GM23248 (cell line): ENCODE measurements around the gene AKAP3. TPM values are rescaled to one million over a fixed set of nuclear protein-coding genes. Genes with fewer than 3 reads are reported as not detected.

Source experiments
- DNase-seq: peaks from one replicate; pipeline ENCODE4 v3.0.0-alpha.2; 2015
- H2AFZ ChIP-seq: fragments of 200-600 bp; sonication (generic); 2 replicates; pipeline ENCODE4 v1.6.1; 2016; ENCODE audit warnings: antibody characterized with exemption
- H3F3A ChIP-seq: fragments of 200-600 bp; sonication (generic); 2 replicates; pipeline ENCODE4 v1.6.1; 2016; ENCODE audit warnings: mild to moderate bottlenecking, antibody characterized with exemption, mixed run types; ENCODE audit not compliant: insufficient read depth
- H3K27ac ChIP-seq: fragments of 200-600 bp; sonication (generic); 2 replicates; pipeline ENCODE4 v1.5.1; 2016; ENCODE audit warnings: mild to moderate bottlenecking
- H3K27me3 ChIP-seq: fragments of 200-600 bp; sonication (generic); replicated peaks from 2 replicates; pipeline ENCODE4 v1.6.1; 2016; ENCODE audit warnings: mild to moderate bottlenecking; ENCODE audit not compliant: insufficient read depth
- H3K36me3 ChIP-seq: fragments of 200-600 bp; sonication (generic); 2 replicates; pipeline ENCODE4 v1.6.1; 2016; ENCODE audit warnings: low read depth, mild to moderate bottlenecking
- H3K4me1 ChIP-seq: fragments of 200-600 bp; sonication (generic); 2 replicates; pipeline ENCODE4 v1.6.1; 2016; ENCODE audit warnings: mild to moderate bottlenecking; ENCODE audit not compliant: insufficient read depth
- H3K4me2 ChIP-seq: fragments of 200-600 bp; sonication (generic); one replicate; pipeline ENCODE4 v1.6.1; 2016; ENCODE audit warnings: mild to moderate bottlenecking; ENCODE audit not compliant: unreplicated experiment
- H3K4me3 ChIP-seq: fragments of 200-600 bp; sonication (generic); 2 replicates; pipeline ENCODE4 v1.5.1; 2016; ENCODE audit warnings: mild to moderate bottlenecking
- H3K79me2 ChIP-seq: fragments of 200-600 bp; sonication (generic); 2 replicates; pipeline ENCODE4 v1.6.1; 2016; ENCODE audit warnings: mild to moderate bottlenecking; ENCODE audit not compliant: insufficient read depth
- H3K9ac ChIP-seq: fragments of 200-600 bp; sonication (generic); 2 replicates; pipeline ENCODE4 v1.6.1; 2016; ENCODE audit warnings: mild to moderate bottlenecking
- H3K9me2 ChIP-seq: fragments of 200-600 bp; sonication (generic); 2 replicates; pipeline ENCODE4 v1.6.1; 2016; ENCODE audit warnings: mixed run types, mild to moderate bottlenecking, moderate library complexity; ENCODE audit not compliant: insufficient read depth
- H3K9me3 ChIP-seq: fragments of 200-600 bp; sonication (generic); one replicate; pipeline ENCODE4 v1.6.1; 2017; ENCODE audit warnings: low read depth
- H4K20me1 ChIP-seq: fragments of 200-600 bp; sonication (generic); 2 replicates; pipeline ENCODE4 v1.6.0; 2016; ENCODE audit not compliant: insufficient read depth
- EZH2 ChIP-seq: fragments of 200-600 bp; sonication (generic); IDR thresholded peaks from 2 replicates; pipeline ENCODE4 v1.6.1; 2018; ENCODE audit warnings: antibody characterized with exemption, mild to moderate bottlenecking; ENCODE audit not compliant: insufficient read depth, poor library complexity, severe bottlenecking
- EZH2phosphoT487 ChIP-seq: fragments of 200-600 bp; sonication (generic); IDR thresholded peaks from 2 replicates; pipeline ENCODE4 v1.6.1; 2018; ENCODE audit warnings: antibody characterized with exemption, moderate library complexity, mild to moderate bottlenecking, low read depth; ENCODE audit not compliant: insufficient read depth
- WGBS, 2 experiments: methylation state at CpG; one replicate each; pipeline ENCODE4 v1.1.6; 2015 to 2017; ENCODE audit warnings: low lambda C conversion rate in 2 of 2, low coverage in 1 of 2; ENCODE audit errors: missing lambda C conversion rate in 2 of 2; 5-methylcytosine and 5-hydroxymethylcytosine counted together
- in situ Hi-C: fragments of 300-500 bp; cut with MboI; formaldehyde crosslinking; loops from 2 replicates; pipeline ENCODE4 v1.15.0; 2020
- polyA plus RNA-seq: library from polyadenylated mRNA; unstranded; fragments of >200 nt; fragmentation: Nextera tagmentation; extraction: Ambion mirVana; gene quantifications from 2 replicates; pipeline ENCODE4 v1.2.1, GENCODE V29; 2016
- total RNA-seq: library from RNA; depleted of rRNA; stranded (reverse); fragments of >200 nt; shearing (Covaris generic); gene quantifications from 2 replicates; pipeline ENCODE4 v1.2.3, GENCODE V29; 2014

The AKAP3 gene
- total and polyA plus RNA-seq, 2 experiments from 2014 or later, result 0.22 to 0.36 TPM

- Histone ChIP-seq H2AFZ (no peak overlapping the region), H3K9me2 (no peaks in the 10 kb centered on the region), H3K4me3 (no peak overlapping the region), H3K9me3 (no peaks in the 10 kb centered on the region), H3F3A (no peaks in the 10 kb centered on the region), H3K27me3 (no peaks in the 10 kb centered on the region), H3K4me2 (no peak overlapping the region), H3K27ac (no peak overlapping the region), H3K36me3 (no peaks in the 10 kb centered on the region), H4K20me1 (no peaks in the 10 kb centered on the region), H3K9ac (no peak overlapping the region), H3K4me1 (no peaks in the 10 kb centered on the region), H3K79me2 (no peaks in the 10 kb centered on the region)
- DNase-seq, result no peak
- WGBS, 2 experiments, result 39 to 41% methylated on average over 9 of the region's 9 CpGs
- TF ChIP-seq EZH2phosphoT487 (no peak), EZH2 (no peak)
- in situ Hi-C loops, result no loop called here
Measured at GRCh38 chr12:4587108-4587507, 61.7 kb downstream of the AKAP3 start.

- no peaks in the 10 kb centered on the region for H3K27me3 ChIP-seq
- in situ Hi-C loops, result no loop called here
- no peaks in the 10 kb centered on the region for H3K36me3 ChIP-seq
- TF ChIP-seq EZH2phosphoT487, result no peak
- no peak for TF ChIP-seq EZH2
- no peaks in the 10 kb centered on the region for H4K20me1 ChIP-seq
- no peaks in the 10 kb centered on the region for H3K79me2 ChIP-seq
- H3F3A ChIP-seq, result no peaks in the 10 kb centered on the region
- no peak overlapping the region for H3K4me3 ChIP-seq
- WGBS, 2 experiments, result 0 to 7% methylated on average over 5 of the region's 5 CpGs
- H3K9ac ChIP-seq, result no peak overlapping the region
- no peak overlapping the region for H3K4me2 ChIP-seq
- no peaks in the 10 kb centered on the region for H3K9me3 ChIP-seq
- H3K4me1 ChIP-seq, result no peaks in the 10 kb centered on the region
- DNase-seq, result no peak
- H2AFZ ChIP-seq, result no peak overlapping the region
- H3K9me2 ChIP-seq, result no peaks in the 10 kb centered on the region
- H3K27ac ChIP-seq, result no peak overlapping the region
Measured at GRCh38 chr12:4586500-4586899, 62.4 kb downstream of the AKAP3 start.

- no peak for DNase-seq
- Histone ChIP-seq H4K20me1 (no peaks in the 10 kb centered on the region), H3K36me3 (no peaks in the 10 kb centered on the region), H3K4me1 (no peaks in the 10 kb centered on the region), H3K9ac (no peak overlapping the region), H3K4me2 (no peak overlapping the region), H3K79me2 (no peaks in the 10 kb centered on the region), H3F3A (no peaks in the 10 kb centered on the region), H3K4me3 (no peak overlapping the region), H3K9me3 (no peaks in the 10 kb centered on the region), H3K27ac (no peak overlapping the region), H2AFZ (no peak overlapping the region), H3K27me3 (no peaks in the 10 kb centered on the region; the same call in 1 of the 2 replicates), H3K9me2 (no peaks in the 10 kb centered on the region)
- 60 to 61% methylated on average over 7 of the region's 7 CpGs for WGBS, 2 experiments
- no peak for TF ChIP-seq EZH2phosphoT487
- TF ChIP-seq EZH2, result no peak
- in situ Hi-C loops, result no loop called here
Measured at GRCh38 chr12:4584896-4585295, 64.0 kb downstream of the AKAP3 start.

GRCh38 chr12:4584281-4584680 lies 64.6 kb downstream of the AKAP3 start:
- DNase-seq, result no peak
- no peak for TF ChIP-seq EZH2
- TF ChIP-seq EZH2phosphoT487, result no peak
- Histone ChIP-seq H4K20me1 (no peaks in the 10 kb centered on the region), H3K9me2 (no peaks in the 10 kb centered on the region), H3K4me3 (no peak overlapping the region), H3K27me3 (no peaks in the 10 kb centered on the region; the same call in 1 of the 2 replicates), H3K79me2 (no peaks in the 10 kb centered on the region), H3K9me3 (no peaks in the 10 kb centered on the region), H3K36me3 (no peaks in the 10 kb centered on the region), H2AFZ (no peak overlapping the region), H3K27ac (no peak overlapping the region), H3F3A (no peaks in the 10 kb centered on the region), H3K9ac (no peak overlapping the region), H3K4me1 (no peaks in the 10 kb centered on the region), H3K4me2 (no peak overlapping the region)
- in situ Hi-C loops, result no loop called here
- WGBS, 2 experiments, result 73 to 79% methylated on average over 4 to 6 of the region's 6 CpGs

GRCh38 chr12:4580281-4580688 lies 68.6 kb downstream of the AKAP3 start:
- Histone ChIP-seq H2AFZ (no peak overlapping the region), H4K20me1 (no peaks in the 10 kb centered on the region), H3K9me2 (no peaks in the 10 kb centered on the region), H3K36me3 (no peaks in the 10 kb centered on the region), H3K79me2 (no peaks in the 10 kb centered on the region), H3K27ac (no peak overlapping the region), H3K9ac (no peak overlapping the region), H3K4me1 (no peaks in the 10 kb centered on the region), H3K4me3 (no peak overlapping the region), H3K9me3 (no peaks in the 10 kb centered on the region), H3K4me2 (no peak overlapping the region), H3K27me3 (peaks cover 5% of the 10 kb centered on the region; the same call in 1 of the 2 replicates), H3F3A (no peaks in the 10 kb centered on the region)
- TF ChIP-seq EZH2phosphoT487 (no peak), EZH2 (no peak)
- WGBS, 2 experiments, result 31 to 35% methylated on average over 3 of the region's 3 CpGs
- DNase-seq, result no peak
- in situ Hi-C loops, result no loop called here
